ENCODE measurements around the gene H2AZ1.

The H2AZ1 gene

GRCh38 chr4:99950913-99951254, 809 bp upstream of the H2AZ1 start:
- no peak overlapping the region for H3K27ac Mint-ChIP-seq
- H3K4me3 Mint-ChIP-seq: no peak overlapping the region
- ATAC-seq (no peak), DNase-seq (ENCODE audit: low spot score in 2 of 2) (no peak)
- H3K9me3 Mint-ChIP-seq: no peaks in the 10 kb centered on the region
- H3K4me1 Mint-ChIP-seq: peaks cover 13% of the 10 kb centered on the region
- peaks cover 4% of the 10 kb centered on the region for H3K36me3 Mint-ChIP-seq

DNA sequence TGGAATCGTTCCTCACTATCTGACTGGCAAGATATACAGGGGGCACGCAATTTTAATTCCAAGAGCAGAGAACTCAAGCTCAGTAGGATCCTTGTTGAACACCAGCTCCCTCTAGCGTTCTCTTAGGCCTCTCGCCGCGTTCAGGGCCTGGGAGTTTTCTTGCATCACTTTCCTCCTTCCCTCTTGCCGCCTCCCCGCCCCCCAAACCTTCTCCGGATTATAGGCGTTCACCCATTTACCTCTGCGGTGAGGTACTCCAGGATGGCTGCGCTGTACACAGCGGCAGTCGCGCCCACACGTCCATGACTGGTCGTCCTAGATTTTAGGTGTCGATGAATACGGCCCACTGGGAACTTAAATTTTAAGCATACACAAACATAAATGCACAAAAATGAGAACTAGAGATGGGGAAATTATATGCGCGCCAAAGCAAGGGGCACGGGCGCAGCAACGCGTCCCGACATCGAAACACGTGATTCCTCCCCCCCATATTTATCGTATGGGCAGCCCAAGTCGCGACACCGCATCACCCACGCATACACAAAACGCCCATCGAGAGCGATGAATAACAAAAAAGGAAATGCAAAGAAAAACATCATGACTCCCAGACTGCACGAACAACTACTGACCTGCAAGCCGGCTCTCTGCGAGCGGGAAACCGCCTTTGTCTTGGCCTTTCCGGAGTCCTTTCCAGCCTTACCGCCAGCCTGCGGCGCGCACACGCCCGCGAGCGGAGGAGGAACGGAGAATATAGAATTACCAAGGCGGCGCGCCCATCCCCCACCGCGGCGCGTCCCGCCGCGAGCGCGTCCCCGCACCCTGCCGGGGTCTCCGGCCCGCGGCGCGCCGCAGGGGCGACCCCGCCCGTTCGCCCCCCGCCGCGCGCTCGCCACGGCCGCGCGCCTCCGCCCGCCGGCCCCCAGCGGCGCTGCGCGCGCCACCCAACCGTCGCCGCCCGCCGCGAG, 759 bp downstream of the H2AZ1 start:
- Mint-ChIP-seq H3K4me3 (no peak overlapping the region), H3K4me1 (peaks cover 22% of the 10 kb centered on the region), H3K27ac (no peak overlapping the region), H3K36me3 (peaks cover 17% of the 10 kb centered on the region), H3K9me3 (no peaks in the 10 kb centered on the region)
- peak; percentile 65 to 92 for DNase-seq (ENCODE audit: low spot score in 2 of 2)
- ATAC-seq: peak; percentile 55

DNA sequence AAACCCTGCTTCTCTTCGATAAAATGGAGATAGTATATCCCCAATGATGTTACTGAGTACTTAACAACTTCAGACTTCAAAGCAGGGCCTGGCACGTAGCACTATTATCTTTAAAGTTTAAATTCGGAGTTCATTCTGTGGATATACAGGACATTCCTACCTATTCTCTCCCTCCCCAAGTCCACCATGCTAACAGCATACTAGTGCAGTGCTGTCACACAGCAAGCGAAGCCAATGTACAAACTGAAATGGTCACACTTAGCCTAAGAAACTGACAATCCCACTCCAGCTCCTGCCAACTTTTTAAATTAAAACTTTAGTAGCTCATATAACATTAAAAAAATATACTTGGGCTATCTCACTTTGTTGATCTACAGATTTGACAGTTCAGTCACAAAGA, 2.5 kb downstream of the H2AZ1 start:
- DNase-seq (ENCODE audit: low spot score in 2 of 2) (no peak), ATAC-seq (no peak)
- Mint-ChIP-seq H3K27ac (peak overlapping the region; percentile 96), H3K4me3 (no peak overlapping the region), H3K9me3 (no peaks in the 10 kb centered on the region), H3K36me3 (peaks cover 33% of the 10 kb centered on the region), H3K4me1 (peaks cover 39% of the 10 kb centered on the region)

DNA sequence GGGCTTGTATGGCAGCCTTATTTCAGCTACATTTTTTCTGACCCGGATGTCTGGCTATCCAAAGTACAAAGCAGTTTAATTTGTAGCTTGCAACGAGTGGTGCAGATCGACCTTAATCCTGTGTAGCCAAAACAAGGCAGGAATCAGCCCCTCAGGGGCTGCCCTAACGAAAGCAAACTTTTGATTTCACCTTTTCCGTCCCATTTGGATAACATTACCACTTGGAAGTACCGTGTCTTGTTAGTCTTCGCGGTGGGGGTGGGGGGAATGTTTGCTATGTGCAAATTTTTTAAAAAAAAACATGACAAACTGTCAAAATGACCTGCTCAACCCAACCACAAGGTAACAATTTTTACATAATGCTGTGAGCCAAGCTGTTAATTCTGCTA, 2.9 kb downstream of the H2AZ1 start:
- H3K9me3 Mint-ChIP-seq: no peaks in the 10 kb centered on the region
- DNase-seq (ENCODE audit: low spot score in 2 of 2) (no peak), ATAC-seq (no peak)
- H3K4me1 Mint-ChIP-seq: peaks cover 39% of the 10 kb centered on the region
- no peak overlapping the region for H3K4me3 Mint-ChIP-seq
- H3K27ac Mint-ChIP-seq: peak overlapping the region; percentile 96
- peaks cover 37% of the 10 kb centered on the region for H3K36me3 Mint-ChIP-seq

GRCh38 chr4:99946356-99947189, 3.5 kb downstream of the H2AZ1 start, which contains the start of gene DNAJB14:
DNAJB14 (minus strand) TSS chr4:99946618; CDS start chr4:99946571, 47 bp downstream.
- peak; percentile 63 for ATAC-seq
- Mint-ChIP-seq H3K36me3 (peaks cover 42% of the 10 kb centered on the region), H3K9me3 (no peaks in the 10 kb centered on the region), H3K4me3 (no peak within 1 kb of the TSS), H3K4me1 (peaks cover 39% of the 10 kb centered on the region), H3K27ac (peak within 1 kb of the TSS; percentile 96)
- DNase-seq (ENCODE audit: low spot score in 2 of 2): peak; percentile 71 to 88

- no peak for DNase-seq (ENCODE audit: low spot score in 2 of 2)
- ATAC-seq: peak; percentile 0
- no peak overlapping the region for H3K4me3 Mint-ChIP-seq
- H3K4me1 Mint-ChIP-seq: peaks cover 39% of the 10 kb centered on the region
- no peaks in the 10 kb centered on the region for H3K9me3 Mint-ChIP-seq
- H3K27ac Mint-ChIP-seq: peak overlapping the region; percentile 96
- H3K36me3 Mint-ChIP-seq: peaks cover 48% of the 10 kb centered on the region
Measured at GRCh38 chr4:99945718-99946355, 4.2 kb downstream of the H2AZ1 start.

DNA sequence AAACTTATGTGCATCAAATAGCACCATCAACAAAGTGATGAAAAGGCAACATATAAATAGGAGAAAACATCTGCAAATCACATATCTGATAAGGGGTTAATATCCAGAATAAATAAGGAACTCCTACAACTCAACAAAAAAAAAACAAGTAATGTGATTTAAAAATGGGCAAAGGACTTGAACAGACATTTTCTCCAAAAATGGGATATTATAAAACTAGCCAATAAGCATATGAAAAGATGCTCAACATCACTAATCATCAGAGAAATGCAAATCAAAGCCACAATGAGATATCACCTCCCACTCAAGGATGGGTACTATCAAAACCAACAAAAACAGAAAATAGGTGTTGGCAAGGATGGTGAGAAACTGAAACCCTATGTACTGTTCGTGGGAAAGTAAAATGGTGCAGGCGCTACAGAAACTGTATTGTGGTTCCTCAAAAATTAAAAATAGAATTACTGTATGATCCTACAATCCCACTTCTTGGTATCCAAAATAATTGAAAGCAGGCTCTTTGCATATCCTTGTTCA, 6.1 kb downstream of the H2AZ1 start:
- H3K4me1 Mint-ChIP-seq: peaks cover 39% of the 10 kb centered on the region
- DNase-seq (ENCODE audit: low spot score in 2 of 2) (no peak), ATAC-seq (peak; percentile 36)
- H3K36me3 Mint-ChIP-seq: peaks cover 56% of the 10 kb centered on the region
- H3K9me3 Mint-ChIP-seq: no peaks in the 10 kb centered on the region
- no peak overlapping the region for H3K4me3 Mint-ChIP-seq
- no peak overlapping the region for H3K27ac Mint-ChIP-seq

GRCh38 chr4:99938243-99938753, 11.8 kb downstream of the H2AZ1 start:
- Mint-ChIP-seq H3K4me1 (peaks cover 26% of the 10 kb centered on the region), H3K9me3 (peaks cover 4% of the 10 kb centered on the region), H3K4me3 (no peak overlapping the region), H3K36me3 (peaks cover 81% of the 10 kb centered on the region), H3K27ac (peak overlapping the region; percentile 57)
- no peak for DNase-seq (ENCODE audit: low spot score in 2 of 2)
- no peak for ATAC-seq

- Mint-ChIP-seq H3K4me1 (peaks cover 45% of the 10 kb centered on the region), H3K36me3 (peaks cover 77% of the 10 kb centered on the region), H3K27ac (no peak overlapping the region), H3K4me3 (no peak overlapping the region), H3K9me3 (peaks cover 4% of the 10 kb centered on the region)
- DNase-seq (ENCODE audit: low spot score in 2 of 2) (no peak), ATAC-seq (no peak)
Measured at GRCh38 chr4:99934891-99935290, 15.2 kb downstream of the H2AZ1 start.

- H3K27ac Mint-ChIP-seq: no peak overlapping the region
- peaks cover 41% of the 10 kb centered on the region for H3K4me1 Mint-ChIP-seq
- H3K36me3 Mint-ChIP-seq: peaks cover 68% of the 10 kb centered on the region
Measured at GRCh38 chr4:99927566-99927965, 22.5 kb downstream of the H2AZ1 start.

GRCh38 chr4:99921174-99921573, 28.9 kb downstream of the H2AZ1 start:
- no peak overlapping the region for H3K27ac Mint-ChIP-seq
- peaks cover 11% of the 10 kb centered on the region for H3K4me1 Mint-ChIP-seq
- ATAC-seq (no peak), DNase-seq (ENCODE audit: low spot score in 2 of 2) (no peak)
- no peak overlapping the region for H3K4me3 Mint-ChIP-seq
- no peaks in the 10 kb centered on the region for H3K9me3 Mint-ChIP-seq
- H3K36me3 Mint-ChIP-seq: peaks cover 85% of the 10 kb centered on the region

More at GRCh38 chr4:99927566-99927965, 22.5 kb downstream of the H2AZ1 start:
- ATAC-seq (no peak), DNase-seq (ENCODE audit: low spot score in 2 of 2) (no peak)
- no peaks in the 10 kb centered on the region for H3K9me3 Mint-ChIP-seq
- H3K4me3 Mint-ChIP-seq: no peak overlapping the region

DNA sequence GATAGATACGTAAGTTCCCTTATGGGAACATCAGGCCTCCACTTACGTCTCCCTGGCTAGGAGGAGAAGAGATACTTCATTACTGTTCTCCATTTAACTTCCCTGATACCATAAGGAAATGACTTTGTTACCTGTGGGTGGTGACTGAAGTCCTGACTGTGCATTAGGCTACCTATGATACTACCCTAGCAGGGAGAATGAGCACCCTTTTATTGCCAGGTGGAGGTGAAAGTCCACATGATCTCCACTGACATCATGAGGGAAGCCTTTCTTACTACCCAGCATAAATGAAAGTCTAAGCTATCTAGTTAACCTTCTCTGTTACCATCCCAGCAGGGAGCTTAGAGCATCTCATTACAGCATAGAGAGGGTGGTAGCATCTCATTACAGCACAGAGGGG, 31.4 kb downstream of the H2AZ1 start:
- DNase-seq (ENCODE audit: low spot score in 2 of 2) (no peak), ATAC-seq (no peak)
- peak overlapping the region; percentile 26 for H3K27ac Mint-ChIP-seq
- H3K4me3 Mint-ChIP-seq: no peak overlapping the region
- H3K9me3 Mint-ChIP-seq: no peaks in the 10 kb centered on the region
- H3K4me1 Mint-ChIP-seq: peaks cover 6% of the 10 kb centered on the region
- peaks cover 94% of the 10 kb centered on the region for H3K36me3 Mint-ChIP-seq

- H3K4me3 Mint-ChIP-seq: no peak overlapping the region
- H3K9me3 Mint-ChIP-seq: no peaks in the 10 kb centered on the region
- H3K27ac Mint-ChIP-seq: no peak overlapping the region
- H3K36me3 Mint-ChIP-seq: peaks cover 92% of the 10 kb centered on the region
- no peak for ATAC-seq
- DNase-seq (ENCODE audit: low spot score in 2 of 2): no peak
- H3K4me1 Mint-ChIP-seq: peaks cover 6% of the 10 kb centered on the region
Measured at GRCh38 chr4:99917575-99917974, 32.5 kb downstream of the H2AZ1 start.

GRCh38 chr4:99915449-99915848, 34.6 kb downstream of the H2AZ1 start:
- ATAC-seq (no peak), DNase-seq (ENCODE audit: low spot score in 2 of 2) (no peak)
- H3K9me3 Mint-ChIP-seq: no peaks in the 10 kb centered on the region
- peaks cover 83% of the 10 kb centered on the region for H3K36me3 Mint-ChIP-seq
- no peaks in the 10 kb centered on the region for H3K4me1 Mint-ChIP-seq
- H3K4me3 Mint-ChIP-seq: no peak overlapping the region
- no peak overlapping the region for H3K27ac Mint-ChIP-seq

Measured in stimulated activated effector memory CD8-positive, alpha-beta T cell treated with anti-CD3 and anti-CD28 coated beads, Interleukin-12 subunit alpha, Interleukin-12 subunit beta, amount 100 ng/mL, for 72 hours (primary cell).